ENCODE results near the gene COL15A1. TPM values are rescaled to one million over a fixed set of nuclear protein-coding genes. Genes with fewer than 3 reads are reported as not detected.

COL15A1 gene
- polyA plus RNA-seq, 1 experiment: 3.2 TPM

- Histone ChIP-seq H3K4me3 (ENCODE audit: low read depth, low read length) (no peak overlapping the region), H3K27ac (ENCODE audit: low read depth, low read length) (no peak overlapping the region), H3K27me3 (ENCODE audit: control insufficient read depth, insufficient read depth, low read length) (peaks cover 5% of the 10 kb centered on the region), H3K9me3 (ENCODE audit: control insufficient read depth, insufficient read depth, low read length) (no peaks in the 10 kb centered on the region; the same call in 1 of the 2 replicates)
- TF ChIP-seq, protein P1, sequence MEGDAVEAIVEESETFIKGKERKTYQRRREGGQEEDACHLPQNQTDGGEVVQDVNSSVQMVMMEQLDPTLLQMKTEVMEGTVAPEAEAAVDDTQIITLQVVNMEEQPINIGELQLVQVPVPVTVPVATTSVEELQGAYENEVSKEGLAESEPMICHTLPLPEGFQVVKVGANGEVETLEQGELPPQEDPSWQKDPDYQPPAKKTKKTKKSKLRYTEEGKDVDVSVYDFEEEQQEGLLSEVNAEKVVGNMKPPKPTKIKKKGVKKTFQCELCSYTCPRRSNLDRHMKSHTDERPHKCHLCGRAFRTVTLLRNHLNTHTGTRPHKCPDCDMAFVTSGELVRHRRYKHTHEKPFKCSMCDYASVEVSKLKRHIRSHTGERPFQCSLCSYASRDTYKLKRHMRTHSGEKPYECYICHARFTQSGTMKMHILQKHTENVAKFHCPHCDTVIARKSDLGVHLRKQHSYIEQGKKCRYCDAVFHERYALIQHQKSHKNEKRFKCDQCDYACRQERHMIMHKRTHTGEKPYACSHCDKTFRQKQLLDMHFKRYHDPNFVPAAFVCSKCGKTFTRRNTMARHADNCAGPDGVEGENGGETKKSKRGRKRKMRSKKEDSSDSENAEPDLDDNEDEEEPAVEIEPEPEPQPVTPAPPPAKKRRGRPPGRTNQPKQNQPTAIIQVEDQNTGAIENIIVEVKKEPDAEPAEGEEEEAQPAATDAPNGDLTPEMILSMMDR (IDR thresholded peaks at IDR 0.05; ENCODE audit: low read depth, low read length): no peak
- no peak for DNase-seq (ENCODE audit: low read depth, low spot score)
- CTCF ChIA-PET: interaction anchor here (0.6 to 1.4 kb wide), 2 partner anchors 36 to 124 kb away, joined by 3 read pairs; no protein-coding TSS in a partner anchor
- POLR2A ChIA-PET: no interaction called here
Observed at GRCh38 chr9:99035313-99035712, 91.6 kb downstream of the COL15A1 start.

GRCh38 chr9:99037769-99038483, 94.2 kb downstream of the COL15A1 start:
- CTCF ChIA-PET: no interaction called here
- POLR2A ChIA-PET: interaction anchor here (3.7 kb wide), 1 partner anchor 8 kb away, joined by 12 read pairs; no protein-coding TSS in a partner anchor
- Histone ChIP-seq H3K9me3 (ENCODE audit: control insufficient read depth, insufficient read depth, low read length) (no peaks in the 10 kb centered on the region; the same call in 1 of the 2 replicates), H3K4me3 (ENCODE audit: low read depth, low read length) (no peak overlapping the region), H3K27ac (ENCODE audit: low read depth, low read length) (no peak overlapping the region), H3K27me3 (ENCODE audit: control insufficient read depth, insufficient read depth, low read length) (peaks cover 5% of the 10 kb centered on the region)
- no peak for DNase-seq (ENCODE audit: low read depth, low spot score)
- TF ChIP-seq, protein P1 (IDR thresholded peaks at IDR 0.05; ENCODE audit: low read depth, low read length): no peak

- TF ChIP-seq, protein P1 (IDR thresholded peaks at IDR 0.05; ENCODE audit: low read depth, low read length): no peak
- Histone ChIP-seq H3K4me3 (ENCODE audit: low read depth, low read length) (no peak overlapping the region), H3K27ac (ENCODE audit: low read depth, low read length) (no peak overlapping the region), H3K9me3 (ENCODE audit: control insufficient read depth, insufficient read depth, low read length) (no peaks in the 10 kb centered on the region; the same call in none of the 2 replicates), H3K27me3 (ENCODE audit: control insufficient read depth, insufficient read depth, low read length) (peaks cover 5% of the 10 kb centered on the region)
- CTCF ChIA-PET: interaction anchor here (1.6 to 2.9 kb wide), 2 partner anchors 40 to 65 kb away, joined by 4 to 11 read pairs; no protein-coding TSS in a partner anchor
- POLR2A ChIA-PET: interaction anchor here (3.7 kb wide), 1 partner anchor 8 kb away, joined by 12 read pairs; no protein-coding TSS in a partner anchor
- DNase-seq (ENCODE audit: low read depth, low spot score): no peak
Observed at GRCh38 chr9:99038484-99038820, 94.7 kb downstream of the COL15A1 start.

GRCh38 chr9:99039505-99040182, 95.9 kb downstream of the COL15A1 start:
- Histone ChIP-seq H3K9me3 (ENCODE audit: control insufficient read depth, insufficient read depth, low read length) (peaks cover 10% of the 10 kb centered on the region), H3K4me3 (ENCODE audit: low read depth, low read length) (no peak overlapping the region), H3K27ac (ENCODE audit: low read depth, low read length) (no peak overlapping the region), H3K27me3 (ENCODE audit: control insufficient read depth, insufficient read depth, low read length) (peaks cover 7% of the 10 kb centered on the region)
- ChIA-PET CTCF (interaction anchor here (0.8 to 2.9 kb wide), 4 partner anchors 41 to 115 kb away, joined by 3 to 11 read pairs (median 4); no protein-coding TSS in a partner anchor), POLR2A (interaction anchor here (1.4 to 3.7 kb wide), 2 partner anchors 10 to 18 kb away, joined by 3 to 12 read pairs; no protein-coding TSS in a partner anchor)
- no peak for DNase-seq (ENCODE audit: low read depth, low spot score)
- TF ChIP-seq, protein P1 (IDR thresholded peaks at IDR 0.05; ENCODE audit: low read depth, low read length): no peak

Measured in AG04450 (cell line).